CD4-positive, alpha-beta T cell treated with Interleukin-4 for 4 hours (primary cell): ENCODE results near the gene JAK3.

Experiments
- DNase-seq: peaks from one replicate; pipeline ENCODE4 v3.0.0-alpha.2; 2020

Gene JAK3

GRCh38 chr19:17865364-17866311 is 17.9 kb upstream of the JAK3 start:
- no peak for DNase-seq

- DNase-seq, result no peak
Measured at GRCh38 chr19:17863520-17864182, 15.9 kb upstream of the JAK3 start.

DNA sequence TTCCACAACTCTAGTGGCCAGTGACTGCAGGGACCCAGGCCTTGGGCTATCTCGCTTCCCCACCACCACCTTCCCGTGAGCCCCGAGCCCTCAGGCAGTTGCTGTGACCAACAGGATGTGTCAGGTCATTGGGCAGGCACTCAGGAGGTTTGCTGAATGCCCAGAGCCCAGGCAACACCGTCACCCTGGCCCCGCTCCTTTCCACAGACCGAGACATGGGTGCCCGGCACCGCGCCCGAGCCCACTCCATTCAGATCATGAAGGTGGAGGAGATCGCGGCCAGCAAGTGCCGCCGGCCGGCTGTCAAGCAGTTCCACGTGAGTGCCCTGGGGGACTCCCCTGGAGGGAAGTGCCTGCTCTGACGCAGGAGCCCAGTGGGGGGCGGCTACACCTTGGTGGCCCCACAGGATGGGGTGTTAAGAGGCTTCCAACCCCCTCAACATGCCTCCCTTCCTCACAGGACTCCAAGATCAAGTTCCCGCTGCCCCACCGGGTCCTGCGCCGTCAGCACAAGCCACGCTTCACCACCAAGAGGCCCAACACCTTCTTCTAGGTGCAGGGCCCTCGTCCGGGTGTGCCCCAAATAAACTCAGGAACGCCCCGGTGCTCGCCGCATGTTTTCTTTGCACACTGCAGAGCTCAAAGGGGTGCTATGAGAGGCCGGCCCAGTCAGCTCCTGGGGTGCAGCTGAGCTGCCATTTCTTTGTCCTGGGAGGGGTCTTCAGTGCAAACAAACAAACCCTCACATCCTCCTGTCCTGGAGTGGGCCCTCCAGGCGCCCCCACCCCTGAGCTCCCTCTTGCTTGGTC is 15.1 kb upstream of the JAK3 start:
- DNase-seq, result no peak

- no peak for DNase-seq
Measured at GRCh38 chr19:17861542-17862402, 14.0 kb upstream of the JAK3 start.

DNA sequence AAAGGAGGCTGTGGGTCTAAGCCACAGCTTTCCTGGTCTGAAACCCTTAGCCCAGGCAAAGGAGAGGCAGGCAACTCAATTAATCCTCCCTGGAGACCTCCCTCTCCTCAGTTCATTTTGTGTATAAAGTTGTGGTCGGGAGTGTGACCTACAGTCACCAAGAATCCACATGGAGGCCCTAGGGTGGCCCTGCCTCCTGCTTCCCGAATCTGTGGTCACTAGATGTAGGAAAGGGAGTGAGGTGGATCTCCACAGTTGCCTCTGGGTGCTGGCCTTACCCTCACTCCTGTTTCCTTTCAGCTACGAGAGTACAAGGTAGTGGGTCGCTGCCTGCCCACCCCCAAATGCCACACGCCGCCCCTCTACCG is 13.2 kb upstream of the JAK3 start:
- DNase-seq, result no peak

GRCh38 chr19:17860331-17860992 is 12.7 kb upstream of the JAK3 start:
- DNase-seq, result no peak

- peak; percentile 100 for DNase-seq
Measured at GRCh38 chr19:17859533-17860330, 11.9 kb upstream of the JAK3 start, which contains the start of gene RPL18A. TSS of gene RPL18A (plus strand) at chr19:17859910. CDS start at chr19:17859957, 47 bp downstream.

GRCh38 chr19:17855280-17856152 is 7.7 kb upstream of the JAK3 start:
- peak; percentile 86 for DNase-seq

GRCh38 chr19:17854061-17854460 is 6.3 kb upstream of the JAK3 start:
- DNase-seq, result no peak

DNA sequence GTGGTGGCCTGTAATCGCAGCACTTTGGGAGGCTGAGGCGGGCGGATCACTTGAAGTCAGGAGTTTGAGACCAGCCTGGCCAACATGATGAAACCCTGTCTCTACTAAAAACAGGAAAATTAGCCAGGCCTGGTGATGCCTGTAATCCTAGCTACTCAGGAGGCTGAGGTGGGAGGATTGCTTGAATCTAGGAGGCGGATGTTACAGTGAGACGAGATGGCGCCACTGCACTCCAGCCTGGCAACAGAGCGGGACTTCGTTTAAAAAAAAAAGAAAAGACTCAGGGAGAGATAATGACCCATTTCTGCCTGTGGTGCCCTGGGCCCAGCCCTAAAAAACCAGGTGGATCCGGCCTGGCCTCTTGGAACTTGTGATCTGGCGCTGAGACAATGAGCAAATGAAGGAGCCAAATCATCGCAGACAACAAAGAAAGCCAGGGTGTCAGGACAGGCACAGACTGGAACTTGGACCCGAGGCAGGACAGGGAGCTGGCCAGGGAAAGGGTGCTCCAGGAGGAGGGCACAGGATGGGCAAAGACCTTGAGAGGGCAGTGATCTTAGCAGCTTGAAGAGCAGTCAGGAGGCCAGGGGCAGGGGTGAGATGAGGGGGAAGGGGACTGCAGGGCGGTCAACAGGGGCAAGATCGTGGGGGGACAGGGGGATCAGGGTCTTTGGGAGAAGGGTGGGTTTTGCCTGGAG is 962 bp upstream of the JAK3 start:
- DNase-seq, result no peak

DNA sequence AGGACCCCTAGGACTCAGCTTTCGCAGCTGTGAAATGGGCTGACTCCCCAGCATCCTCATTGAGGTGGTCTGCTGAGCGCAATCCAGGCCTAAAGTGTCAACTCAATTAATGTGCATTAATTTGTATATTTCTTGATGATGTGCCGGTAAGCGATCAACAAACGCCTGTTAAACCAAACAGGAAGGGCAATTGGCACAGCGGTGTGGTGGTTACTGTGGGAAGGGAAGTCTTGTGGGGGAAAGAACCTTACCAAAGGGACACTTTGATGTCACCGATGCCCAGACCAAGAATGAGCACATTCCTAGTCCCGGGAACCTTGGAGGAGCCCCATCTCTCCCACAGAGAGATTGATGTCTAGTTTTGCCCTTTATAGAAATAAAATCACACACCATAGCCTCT is 1.6 kb downstream of the JAK3 start:
- DNase-seq, result peak; percentile 62

DNA sequence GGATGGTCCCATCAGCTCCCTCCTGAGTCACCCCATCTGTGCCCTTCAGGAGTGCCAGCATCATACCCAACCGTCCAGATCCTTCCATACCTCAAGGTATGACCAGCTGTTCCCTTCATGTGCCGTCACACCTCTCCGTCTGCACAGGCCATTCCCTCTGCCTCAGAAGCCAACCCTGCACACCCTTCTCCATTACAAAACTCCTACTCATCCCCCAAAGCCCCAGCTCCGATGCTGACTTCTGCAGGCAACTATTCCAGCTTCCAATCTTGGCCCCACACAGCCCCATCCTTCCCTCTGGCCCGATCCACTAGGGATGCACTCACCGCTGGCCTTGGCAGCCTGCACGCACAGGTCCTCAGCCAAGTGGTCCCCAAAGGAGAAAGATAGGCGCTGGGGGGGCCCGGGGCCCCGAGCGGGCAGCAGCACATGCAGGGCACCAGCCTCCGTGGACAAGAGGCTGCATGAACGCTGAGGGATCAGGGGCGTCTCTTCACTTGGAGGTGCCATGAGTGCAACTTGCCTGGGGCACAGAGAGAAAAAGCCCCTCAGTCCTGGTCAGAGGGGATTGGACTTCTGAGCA is 3.8 kb downstream of the JAK3 start:
- no peak for DNase-seq

- DNase-seq, result no peak
Measured at GRCh38 chr19:17843292-17843827, 4.4 kb downstream of the JAK3 start.

DNA sequence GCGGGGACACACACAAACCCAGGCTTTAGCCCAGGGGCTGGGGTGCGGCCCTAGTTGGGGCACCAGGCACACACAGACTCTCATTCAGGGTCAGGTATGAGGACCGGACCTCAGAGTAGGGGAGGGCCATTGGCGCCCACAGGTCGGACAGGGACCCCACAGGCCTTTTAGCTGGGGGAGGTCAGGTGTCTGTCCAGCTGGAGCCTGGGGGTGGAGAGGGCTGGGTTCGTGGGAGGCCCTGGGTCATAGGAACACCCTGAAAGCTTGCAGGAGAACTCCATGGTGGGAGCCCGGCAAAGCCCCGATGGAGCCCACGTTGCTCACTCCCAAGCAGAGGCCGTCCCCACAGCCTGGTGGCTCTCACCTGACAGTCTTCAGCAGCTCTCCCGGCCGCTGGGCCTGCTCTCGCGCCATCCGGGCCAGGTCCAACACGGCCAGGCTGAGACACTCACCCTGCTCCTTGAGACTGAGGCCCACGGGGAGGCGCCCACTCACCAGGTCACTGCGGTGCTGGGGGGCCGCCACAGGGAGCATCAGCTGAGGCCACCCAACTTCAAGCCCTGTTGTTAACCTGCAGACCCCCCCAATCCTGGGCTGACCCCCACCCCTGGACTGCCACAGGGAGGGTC is 5.0 kb downstream of the JAK3 start:
- DNase-seq, result no peak

- no peak for DNase-seq
Measured at GRCh38 chr19:17841810-17842662, 5.7 kb downstream of the JAK3 start.

GRCh38 chr19:17841371-17841809 is 6.4 kb downstream of the JAK3 start:
- no peak for DNase-seq

GRCh38 chr19:17840019-17840418 is 7.8 kb downstream of the JAK3 start:
- no peak for DNase-seq
